GM06990 (cell line): Measurements from ENCODE around the gene SMARCD2.
"Not testable (repeated sequence)": the region's sequence is repeated elsewhere in the genome, so short reads cannot be mapped to it uniquely, and the experiment has no call there.

Experiments
- DNase-seq: peaks from one replicate; pipeline ENCODE4 v3.0.0-alpha.2; 2011; ENCODE audit not compliant: insufficient read length; ENCODE audit errors: extremely low read depth
- H3K27me3 ChIP-seq: replicated peaks from 2 replicates; pipeline ENCODE4 v1.6.0; 2011; ENCODE audit warnings: low read length; ENCODE audit not compliant: control insufficient read depth, insufficient read depth
- H3K36me3 ChIP-seq: 2 replicates; pipeline ENCODE4 v1.5.1; 2011; ENCODE audit warnings: low read length; ENCODE audit not compliant: control insufficient read depth, insufficient read depth
- H3K4me3 ChIP-seq: replicated peaks from 2 replicates; pipeline ENCODE4 v1.5.1; 2011; ENCODE audit warnings: low read depth, mild to moderate bottlenecking, control low read depth, low read length
- TF ChIP-seq, protein P1 (sequence below): IDR thresholded peaks from 2 replicates; pipeline ENCODE4 v1.5.1; 2011; ENCODE audit warnings: low read length, control low read depth, mild to moderate bottlenecking, inconsistent platforms; ENCODE audit not compliant: insufficient read depth, poor library complexity, severe bottlenecking

SMARCD2 gene

DNA sequence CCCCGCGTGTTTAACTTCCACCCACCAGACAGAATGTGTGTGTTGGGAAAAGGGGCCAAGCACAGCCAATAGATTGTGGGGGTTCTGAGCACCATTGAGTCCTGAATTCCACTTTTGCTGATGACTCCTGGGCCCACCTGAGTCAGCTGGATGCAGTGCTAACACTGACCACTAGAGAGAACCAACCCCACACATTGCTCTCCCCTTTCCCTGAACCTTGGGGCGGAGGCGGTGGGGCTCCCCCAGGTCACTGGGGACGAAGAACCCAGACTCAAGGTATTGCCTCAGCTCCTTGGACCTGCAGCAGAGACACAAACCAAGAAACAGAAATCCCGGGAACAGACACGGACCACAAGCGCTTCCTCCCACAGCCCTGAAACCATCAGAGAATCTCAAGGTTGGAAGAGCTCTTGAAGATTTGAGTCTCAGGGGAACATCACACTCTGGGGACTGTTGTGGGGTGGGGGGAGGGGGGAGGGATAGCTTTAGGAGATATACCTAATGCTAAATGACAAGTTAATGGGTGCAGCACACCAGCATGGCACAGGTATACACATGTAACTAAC is 31.7 kb upstream of the SMARCD2 start:
- not testable (repeated sequence) for H3K27me3 ChIP-seq, H3K36me3 ChIP-seq, DNase-seq, H3K4me3 ChIP-seq

DNA sequence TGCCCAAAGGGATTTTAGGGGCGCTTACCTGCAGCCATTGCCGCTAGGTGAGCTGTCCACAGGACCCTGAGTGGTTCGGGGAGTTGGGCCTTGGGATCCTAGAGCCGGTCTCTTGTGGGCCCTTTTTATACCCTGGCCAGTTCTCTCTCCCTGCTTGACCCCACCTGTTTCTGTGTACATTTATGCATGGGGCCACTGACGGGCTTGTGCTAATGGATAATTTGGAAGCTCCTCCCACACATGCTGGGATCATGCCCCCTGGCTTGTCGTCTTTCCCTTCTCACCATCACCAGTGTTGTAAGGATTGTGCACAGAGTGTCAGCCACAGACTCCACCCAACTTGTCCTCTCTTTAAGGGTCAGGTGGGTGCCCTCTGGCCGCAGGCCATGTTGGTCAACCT is 31.1 kb upstream of the SMARCD2 start, which contains the start of gene CSH2:
CSH2 (minus strand) TSS at position 101 of the 400 bp plus-strand sequence; CDS start at position 38, 63 bp downstream.
- DNase-seq, H3K27me3 ChIP-seq, H3K36me3 ChIP-seq, H3K4me3 ChIP-seq: not testable (repeated sequence)

DNA sequence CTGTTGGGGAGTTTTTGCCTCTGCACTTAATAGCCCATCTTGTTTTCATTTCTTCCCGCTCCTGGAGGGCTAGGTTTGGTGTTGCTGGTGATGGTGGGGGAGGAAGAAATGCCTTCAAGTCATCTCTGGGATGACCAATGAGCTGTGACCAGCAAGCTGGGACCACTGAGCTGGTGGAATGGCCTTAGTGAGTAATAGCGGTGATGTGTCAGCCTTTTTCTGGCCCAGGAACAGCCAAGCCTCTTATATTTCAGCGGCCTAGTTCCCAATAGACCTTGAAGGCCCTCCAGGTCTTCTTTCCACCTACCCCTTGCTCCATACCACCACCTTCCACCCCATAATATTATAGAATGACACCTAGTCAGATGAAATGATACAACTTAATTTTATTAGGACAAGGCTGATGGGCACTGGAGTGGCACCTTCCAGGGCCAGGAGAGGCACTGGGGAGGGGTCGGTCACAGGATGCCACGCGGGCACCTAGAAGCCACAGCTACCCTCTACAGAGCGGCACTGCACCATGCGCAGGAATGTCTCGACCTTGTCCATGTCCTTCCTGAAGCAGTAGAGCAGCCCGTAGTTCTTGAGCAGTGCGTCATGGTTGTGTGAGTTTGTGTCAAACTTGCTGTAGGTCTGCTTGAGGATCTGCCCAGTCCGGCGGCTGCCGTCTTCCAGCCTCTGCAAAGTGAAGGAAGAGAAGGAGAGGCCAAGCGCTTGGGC is 29.3 kb upstream of the SMARCD2 start:
- not testable (repeated sequence) for H3K36me3 ChIP-seq, DNase-seq, H3K27me3 ChIP-seq, H3K4me3 ChIP-seq

DNA sequence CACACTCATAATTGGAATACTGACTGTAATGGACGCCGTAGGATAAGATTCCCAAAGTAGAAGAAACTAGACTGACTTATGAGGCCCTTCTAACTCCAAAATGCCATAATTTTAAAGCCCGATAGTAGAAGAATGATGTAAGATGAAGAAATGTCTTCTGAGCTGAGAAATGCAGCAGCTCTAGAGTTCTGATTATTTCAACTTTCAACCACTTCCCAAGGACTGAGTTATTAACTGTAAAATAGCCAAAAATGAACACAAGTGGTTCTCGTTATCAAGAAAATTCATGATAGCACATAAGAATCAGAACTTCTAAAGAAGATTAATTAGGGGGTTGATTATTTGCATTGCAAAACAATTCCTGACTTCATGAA is 27.8 kb upstream of the SMARCD2 start:
- not testable (repeated sequence) for H3K27me3 ChIP-seq, DNase-seq, H3K4me3 ChIP-seq, H3K36me3 ChIP-seq

DNA sequence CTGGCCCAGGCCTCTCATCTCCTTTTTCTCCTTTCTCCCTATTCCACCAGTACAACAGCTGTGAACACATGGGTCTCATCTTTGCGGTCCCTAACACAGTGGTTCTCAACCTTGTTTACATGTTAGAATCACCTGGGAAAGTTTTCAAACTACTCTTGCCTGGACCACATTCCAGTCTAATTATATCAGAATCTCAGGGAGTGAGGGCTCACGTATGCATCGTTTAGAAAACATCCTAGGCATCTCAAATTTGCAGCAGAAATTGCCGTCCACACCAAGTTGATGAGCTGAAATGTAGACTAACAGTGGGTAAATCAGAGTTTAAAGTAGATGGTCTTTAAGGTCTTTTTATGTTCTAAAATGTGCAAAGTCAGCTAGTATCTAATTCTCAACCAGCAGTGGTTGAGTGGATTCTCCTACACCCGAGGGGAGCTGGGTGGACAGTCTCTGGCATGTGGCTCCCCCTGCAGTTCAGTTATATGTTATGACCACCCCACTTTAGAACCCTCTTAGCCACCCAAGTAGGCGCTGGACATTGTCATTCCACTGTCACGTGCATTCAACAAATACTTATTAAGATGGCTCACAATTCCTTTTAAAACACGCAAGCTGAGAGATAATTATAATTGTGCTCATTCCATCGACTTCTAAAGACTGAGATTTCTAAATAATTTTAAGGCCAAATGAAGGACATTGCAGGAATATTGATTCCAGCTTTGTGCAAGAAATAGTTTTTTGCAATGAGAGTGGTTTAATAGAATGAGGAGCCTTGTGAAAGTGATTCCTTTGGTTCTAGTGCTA is 27.2 kb upstream of the SMARCD2 start:
- H3K4me3 ChIP-seq, H3K27me3 ChIP-seq, DNase-seq, H3K36me3 ChIP-seq: not testable (repeated sequence)
- TF ChIP-seq, protein P1, sequence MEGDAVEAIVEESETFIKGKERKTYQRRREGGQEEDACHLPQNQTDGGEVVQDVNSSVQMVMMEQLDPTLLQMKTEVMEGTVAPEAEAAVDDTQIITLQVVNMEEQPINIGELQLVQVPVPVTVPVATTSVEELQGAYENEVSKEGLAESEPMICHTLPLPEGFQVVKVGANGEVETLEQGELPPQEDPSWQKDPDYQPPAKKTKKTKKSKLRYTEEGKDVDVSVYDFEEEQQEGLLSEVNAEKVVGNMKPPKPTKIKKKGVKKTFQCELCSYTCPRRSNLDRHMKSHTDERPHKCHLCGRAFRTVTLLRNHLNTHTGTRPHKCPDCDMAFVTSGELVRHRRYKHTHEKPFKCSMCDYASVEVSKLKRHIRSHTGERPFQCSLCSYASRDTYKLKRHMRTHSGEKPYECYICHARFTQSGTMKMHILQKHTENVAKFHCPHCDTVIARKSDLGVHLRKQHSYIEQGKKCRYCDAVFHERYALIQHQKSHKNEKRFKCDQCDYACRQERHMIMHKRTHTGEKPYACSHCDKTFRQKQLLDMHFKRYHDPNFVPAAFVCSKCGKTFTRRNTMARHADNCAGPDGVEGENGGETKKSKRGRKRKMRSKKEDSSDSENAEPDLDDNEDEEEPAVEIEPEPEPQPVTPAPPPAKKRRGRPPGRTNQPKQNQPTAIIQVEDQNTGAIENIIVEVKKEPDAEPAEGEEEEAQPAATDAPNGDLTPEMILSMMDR, result peak; percentile 26

DNA sequence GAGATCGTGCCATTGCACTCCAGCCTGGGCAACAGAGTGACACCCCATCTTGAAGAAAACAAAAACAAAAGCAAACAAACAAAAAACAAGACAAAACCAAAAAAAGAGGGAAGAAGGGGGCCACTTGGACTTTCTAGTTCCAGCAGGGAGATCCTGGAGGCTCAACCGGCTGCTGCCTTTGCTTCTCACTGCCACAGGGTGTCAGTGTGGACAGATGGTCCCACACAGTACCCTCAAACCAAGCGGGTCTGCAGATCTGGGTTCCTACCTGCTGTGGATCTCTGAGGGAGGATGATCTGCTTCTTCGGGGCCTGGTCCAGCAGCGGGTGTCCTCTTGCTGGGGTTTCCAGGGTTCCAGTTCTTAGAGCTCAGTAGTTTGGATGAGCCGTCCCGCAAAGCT is 24.1 kb upstream of the SMARCD2 start:
- not testable (repeated sequence) for H3K36me3 ChIP-seq, DNase-seq, H3K4me3 ChIP-seq, H3K27me3 ChIP-seq
- TF ChIP-seq, protein P1, result peak; percentile 28

DNA sequence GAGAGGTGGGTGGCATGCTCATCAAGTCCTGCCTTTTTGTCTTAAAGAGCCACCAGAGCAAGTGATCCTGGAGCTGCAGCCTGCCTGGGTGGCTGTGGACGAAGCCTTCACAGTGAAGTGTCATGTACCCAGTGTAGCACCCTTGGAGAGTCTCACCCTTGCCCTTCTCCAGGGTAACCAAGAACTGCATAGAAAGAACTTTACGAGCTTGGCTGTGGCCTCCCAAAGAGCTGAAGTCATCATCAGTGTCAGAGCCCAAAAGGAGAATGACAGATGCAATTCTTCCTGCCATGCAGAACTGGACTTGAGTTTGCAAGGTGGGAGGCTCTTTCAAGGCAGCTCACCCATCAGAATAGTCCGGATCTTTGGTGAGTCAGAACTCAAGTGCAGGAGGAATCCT is 16.8 kb upstream of the SMARCD2 start:
- H3K27me3 ChIP-seq, result peaks cover 3% of the 10 kb centered on the region; the same call in 1 of the 2 replicates
- H3K4me3 ChIP-seq, result no peak overlapping the region
- DNase-seq, result no peak
- no peaks in the 10 kb centered on the region for H3K36me3 ChIP-seq
- TF ChIP-seq, protein P1, result no peak

DNA sequence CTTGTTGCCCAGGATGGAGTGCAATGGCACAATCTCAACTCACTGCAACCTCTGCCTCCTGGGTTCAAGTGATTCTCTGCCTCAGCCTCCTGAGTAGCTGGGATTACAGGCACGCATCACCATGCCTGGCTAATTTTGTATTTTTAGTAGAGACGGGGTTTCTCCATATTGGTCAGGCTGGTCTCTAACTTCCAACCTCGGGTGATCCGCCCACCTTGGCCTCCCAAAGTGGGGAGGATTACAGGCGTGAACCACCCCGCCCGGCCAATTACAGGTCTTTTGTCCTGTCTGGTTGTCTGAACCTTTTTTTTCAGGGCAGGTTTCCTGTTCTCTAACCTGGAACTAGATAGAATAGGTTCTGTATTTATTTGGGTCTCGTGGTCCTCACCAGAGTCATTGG is 13.9 kb upstream of the SMARCD2 start:
- DNase-seq, H3K4me3 ChIP-seq, H3K27me3 ChIP-seq, H3K36me3 ChIP-seq: not testable (repeated sequence)
